HG03354 (cell line): Measurements from ENCODE around the gene EFCAB6.

Source experiments
- ATAC-seq: cut with Tn5 transposase; IDR thresholded peaks from one replicate; pipeline ENCODE4 v1.9.1; 2021; ENCODE audit warnings: mild to moderate bottlenecking; ENCODE audit not compliant: unreplicated experiment, poor library complexity, severe bottlenecking

The EFCAB6 gene

GRCh38 chr22:43620197-43620596 is 191.9 kb downstream of the EFCAB6 start:
- no peak for ATAC-seq

GRCh38 chr22:43618517-43618916 is 193.6 kb downstream of the EFCAB6 start:
- no peak for ATAC-seq

GRCh38 chr22:43616645-43617044 is 195.5 kb downstream of the EFCAB6 start:
- ATAC-seq: no peak

GRCh38 chr22:43600265-43600664 is 211.8 kb downstream of the EFCAB6 start:
- no peak for ATAC-seq

- ATAC-seq: no peak
Measured at GRCh38 chr22:43592476-43592875, 219.6 kb downstream of the EFCAB6 start.

GRCh38 chr22:43591380-43591779 is 220.7 kb downstream of the EFCAB6 start:
- no peak for ATAC-seq

- ATAC-seq: no peak
Measured at GRCh38 chr22:43587574-43587973, 224.5 kb downstream of the EFCAB6 start.

GRCh38 chr22:43583501-43583900 is 228.6 kb downstream of the EFCAB6 start:
- no peak for ATAC-seq

GRCh38 chr22:43582394-43582793 is 229.7 kb downstream of the EFCAB6 start:
- ATAC-seq: no peak

- ATAC-seq: no peak
Measured at GRCh38 chr22:43580271-43580750, 231.8 kb downstream of the EFCAB6 start.

GRCh38 chr22:43574738-43575137 is 237.4 kb downstream of the EFCAB6 start:
- no peak for ATAC-seq

- ATAC-seq: no peak
Measured at GRCh38 chr22:43572710-43573109, 239.4 kb downstream of the EFCAB6 start.

- ATAC-seq: no peak
Measured at GRCh38 chr22:43571181-43571580, 240.9 kb downstream of the EFCAB6 start.

GRCh38 chr22:43570531-43571165 is 241.5 kb downstream of the EFCAB6 start:
- ATAC-seq: no peak

- no peak for ATAC-seq
Measured at GRCh38 chr22:43569111-43569510, 243.0 kb downstream of the EFCAB6 start.

- ATAC-seq: no peak
Measured at GRCh38 chr22:43567691-43568324, 244.3 kb downstream of the EFCAB6 start.

GRCh38 chr22:43566561-43567332 is 245.4 kb downstream of the EFCAB6 start:
- ATAC-seq: no peak

- no peak for ATAC-seq
Measured at GRCh38 chr22:43566021-43566420, 246.1 kb downstream of the EFCAB6 start.

- ATAC-seq: no peak
Measured at GRCh38 chr22:43564859-43565258, 247.2 kb downstream of the EFCAB6 start.

GRCh38 chr22:43563571-43563970 is 248.5 kb downstream of the EFCAB6 start:
- ATAC-seq: no peak

- no peak for ATAC-seq
Measured at GRCh38 chr22:43562843-43563242, 249.3 kb downstream of the EFCAB6 start.
